Measurements from ENCODE around the gene GAA.

GAA gene

GRCh38 chr17:80117491-80118401 is 16.4 kb downstream of the GAA start:
- Mint-ChIP-seq H3K36me3 (ENCODE audit: insufficient read depth) (no peaks in the 10 kb centered on the region), H3K27me3 (no peaks in the 10 kb centered on the region), H3K27ac (ENCODE audit: low read depth) (no peak overlapping the region), H3K4me3 (no peak overlapping the region), H3K9me3 (no peaks in the 10 kb centered on the region), H3K4me1 (no peaks in the 10 kb centered on the region)
- ATAC-seq (replicated peaks; ENCODE audit: extremely low read depth, poor library complexity, severe bottlenecking) (no peak), DNase-seq (ENCODE audit: low spot score in 2 of 2) (no peak)

GRCh38 chr17:80118601-80119270 is 17.4 kb downstream of the GAA start:
- Mint-ChIP-seq H3K4me3 (no peak overlapping the region), H3K27me3 (no peaks in the 10 kb centered on the region), H3K27ac (ENCODE audit: low read depth) (no peak overlapping the region), H3K36me3 (ENCODE audit: insufficient read depth) (no peaks in the 10 kb centered on the region), H3K4me1 (no peaks in the 10 kb centered on the region), H3K9me3 (no peaks in the 10 kb centered on the region)
- DNase-seq (ENCODE audit: low spot score in 2 of 2) = no peak
- no peak for ATAC-seq (replicated peaks; ENCODE audit: extremely low read depth, poor library complexity, severe bottlenecking)

- H3K4me3 Mint-ChIP-seq = no peak overlapping the region
- no peaks in the 10 kb centered on the region for H3K27me3 Mint-ChIP-seq
- no peaks in the 10 kb centered on the region for H3K36me3 Mint-ChIP-seq (ENCODE audit: insufficient read depth)
- no peak overlapping the region for H3K27ac Mint-ChIP-seq (ENCODE audit: low read depth)
- no peaks in the 10 kb centered on the region for H3K9me3 Mint-ChIP-seq
- DNase-seq (ENCODE audit: low spot score in 2 of 2) (no peak), ATAC-seq (replicated peaks; ENCODE audit: extremely low read depth, poor library complexity, severe bottlenecking) (no peak)
- H3K4me1 Mint-ChIP-seq = no peaks in the 10 kb centered on the region
Measured at GRCh38 chr17:80119271-80119791, 17.9 kb downstream of the GAA start.

GRCh38 chr17:80119839-80120238 is 18.5 kb downstream of the GAA start:
- no peak overlapping the region for H3K4me3 Mint-ChIP-seq
- no peaks in the 10 kb centered on the region for H3K4me1 Mint-ChIP-seq
- DNase-seq (ENCODE audit: low spot score in 2 of 2) = no peak
- no peaks in the 10 kb centered on the region for H3K9me3 Mint-ChIP-seq
- H3K27me3 Mint-ChIP-seq = no peaks in the 10 kb centered on the region
- no peak overlapping the region for H3K27ac Mint-ChIP-seq (ENCODE audit: low read depth)
- H3K36me3 Mint-ChIP-seq (ENCODE audit: insufficient read depth) = no peaks in the 10 kb centered on the region
- ATAC-seq (replicated peaks; ENCODE audit: extremely low read depth, poor library complexity, severe bottlenecking) = no peak

- no peaks in the 10 kb centered on the region for H3K4me1 Mint-ChIP-seq
- DNase-seq (ENCODE audit: low spot score in 2 of 2) (no peak), ATAC-seq (replicated peaks; ENCODE audit: extremely low read depth, poor library complexity, severe bottlenecking) (no peak)
- H3K27me3 Mint-ChIP-seq = peaks cover 15% of the 10 kb centered on the region
- H3K4me3 Mint-ChIP-seq = no peak overlapping the region
- H3K27ac Mint-ChIP-seq (ENCODE audit: low read depth) = no peak overlapping the region
- no peaks in the 10 kb centered on the region for H3K9me3 Mint-ChIP-seq
- no peaks in the 10 kb centered on the region for H3K36me3 Mint-ChIP-seq (ENCODE audit: insufficient read depth)
Measured at GRCh38 chr17:80122026-80122575, 20.7 kb downstream of the GAA start.

GRCh38 chr17:80122926-80123505 is 21.6 kb downstream of the GAA start:
- ATAC-seq (replicated peaks; ENCODE audit: extremely low read depth, poor library complexity, severe bottlenecking) (no peak), DNase-seq (ENCODE audit: low spot score in 2 of 2) (no peak)
- Mint-ChIP-seq H3K9me3 (no peaks in the 10 kb centered on the region), H3K4me3 (no peak overlapping the region), H3K36me3 (ENCODE audit: insufficient read depth) (no peaks in the 10 kb centered on the region), H3K27ac (ENCODE audit: low read depth) (no peak overlapping the region), H3K27me3 (peaks cover 22% of the 10 kb centered on the region), H3K4me1 (no peaks in the 10 kb centered on the region)

- no peak overlapping the region for H3K4me3 Mint-ChIP-seq
- H3K4me1 Mint-ChIP-seq = no peaks in the 10 kb centered on the region
- no peaks in the 10 kb centered on the region for H3K9me3 Mint-ChIP-seq
- H3K27me3 Mint-ChIP-seq = peaks cover 29% of the 10 kb centered on the region
- no peak overlapping the region for H3K27ac Mint-ChIP-seq (ENCODE audit: low read depth)
- ATAC-seq (replicated peaks; ENCODE audit: extremely low read depth, poor library complexity, severe bottlenecking) (no peak), DNase-seq (ENCODE audit: low spot score in 2 of 2) (no peak)
- H3K36me3 Mint-ChIP-seq (ENCODE audit: insufficient read depth) = no peaks in the 10 kb centered on the region
Measured at GRCh38 chr17:80123791-80124190, 22.4 kb downstream of the GAA start.

- H3K27me3 Mint-ChIP-seq = peaks cover 36% of the 10 kb centered on the region
- no peaks in the 10 kb centered on the region for H3K4me1 Mint-ChIP-seq
- no peak overlapping the region for H3K27ac Mint-ChIP-seq (ENCODE audit: low read depth)
- no peak overlapping the region for H3K4me3 Mint-ChIP-seq
- ATAC-seq (replicated peaks; ENCODE audit: extremely low read depth, poor library complexity, severe bottlenecking) (no peak), DNase-seq (ENCODE audit: low spot score in 2 of 2) (no peak)
- H3K36me3 Mint-ChIP-seq (ENCODE audit: insufficient read depth) = no peaks in the 10 kb centered on the region
- no peaks in the 10 kb centered on the region for H3K9me3 Mint-ChIP-seq
Measured at GRCh38 chr17:80124351-80124981, 23.1 kb downstream of the GAA start.

GRCh38 chr17:80125656-80126448 is 24.5 kb downstream of the GAA start:
- Mint-ChIP-seq H3K27me3 (peaks cover 37% of the 10 kb centered on the region), H3K4me1 (no peaks in the 10 kb centered on the region), H3K9me3 (no peaks in the 10 kb centered on the region), H3K27ac (ENCODE audit: low read depth) (no peak overlapping the region), H3K4me3 (no peak overlapping the region), H3K36me3 (ENCODE audit: insufficient read depth) (no peaks in the 10 kb centered on the region)
- DNase-seq (ENCODE audit: low spot score in 2 of 2) (no peak), ATAC-seq (replicated peaks; ENCODE audit: extremely low read depth, poor library complexity, severe bottlenecking) (no peak)

GRCh38 chr17:80126449-80126715 is 25.0 kb downstream of the GAA start:
- Mint-ChIP-seq H3K36me3 (ENCODE audit: insufficient read depth) (no peaks in the 10 kb centered on the region), H3K27ac (ENCODE audit: low read depth) (no peak overlapping the region), H3K4me3 (no peak overlapping the region), H3K27me3 (peaks cover 37% of the 10 kb centered on the region), H3K4me1 (no peaks in the 10 kb centered on the region), H3K9me3 (no peaks in the 10 kb centered on the region)
- DNase-seq (ENCODE audit: low spot score in 2 of 2) = no peak
- no peak for ATAC-seq (replicated peaks; ENCODE audit: extremely low read depth, poor library complexity, severe bottlenecking)

GRCh38 chr17:80129006-80129565 is 27.7 kb downstream of the GAA start:
- ATAC-seq (replicated peaks; ENCODE audit: extremely low read depth, poor library complexity, severe bottlenecking) (no peak), DNase-seq (ENCODE audit: low spot score in 2 of 2) (no peak)
- H3K9me3 Mint-ChIP-seq = no peaks in the 10 kb centered on the region
- H3K36me3 Mint-ChIP-seq (ENCODE audit: insufficient read depth) = peaks cover 9% of the 10 kb centered on the region
- H3K4me3 Mint-ChIP-seq = no peak overlapping the region
- H3K27ac Mint-ChIP-seq (ENCODE audit: low read depth) = no peak overlapping the region
- H3K4me1 Mint-ChIP-seq = no peaks in the 10 kb centered on the region
- H3K27me3 Mint-ChIP-seq = peaks cover 37% of the 10 kb centered on the region

Measured in central memory CD8-positive, alpha-beta T cell (primary cell).